Measurements from ENCODE around the gene CHD6. TPM values are rescaled to one million over a fixed set of nuclear protein-coding genes. Genes with fewer than 3 reads are reported as not detected.

Gene CHD6
- total and polyA plus RNA-seq, 3 donors from 2014 or later, result 21.3 to 73.9 (median 71.5) TPM

- DNase-seq, result no peak
- H3K27me3 ChIP-seq, result no peaks in the 10 kb centered on the region
- no peak overlapping the region for H3K27ac ChIP-seq
- H3K9me3 ChIP-seq, result no peaks in the 10 kb centered on the region
- WGBS, 2 donors, result 88 to 94% methylated on average over 2 of the region's 2 CpGs
- H3K4me1 ChIP-seq, result no peaks in the 10 kb centered on the region
- H3K4me3 ChIP-seq, result no peak overlapping the region
- no peaks in the 10 kb centered on the region for H3K36me3 ChIP-seq (ENCODE audit: low read depth, missing control alignments)
- intact Hi-C loops (cut with DNase I; ENCODE audit: low total_unique reads), result no loop called here
- no peak for TF ChIP-seq POLR2A (IDR thresholded peaks at IDR 0.05)
- TF ChIP-seq, protein P1, sequence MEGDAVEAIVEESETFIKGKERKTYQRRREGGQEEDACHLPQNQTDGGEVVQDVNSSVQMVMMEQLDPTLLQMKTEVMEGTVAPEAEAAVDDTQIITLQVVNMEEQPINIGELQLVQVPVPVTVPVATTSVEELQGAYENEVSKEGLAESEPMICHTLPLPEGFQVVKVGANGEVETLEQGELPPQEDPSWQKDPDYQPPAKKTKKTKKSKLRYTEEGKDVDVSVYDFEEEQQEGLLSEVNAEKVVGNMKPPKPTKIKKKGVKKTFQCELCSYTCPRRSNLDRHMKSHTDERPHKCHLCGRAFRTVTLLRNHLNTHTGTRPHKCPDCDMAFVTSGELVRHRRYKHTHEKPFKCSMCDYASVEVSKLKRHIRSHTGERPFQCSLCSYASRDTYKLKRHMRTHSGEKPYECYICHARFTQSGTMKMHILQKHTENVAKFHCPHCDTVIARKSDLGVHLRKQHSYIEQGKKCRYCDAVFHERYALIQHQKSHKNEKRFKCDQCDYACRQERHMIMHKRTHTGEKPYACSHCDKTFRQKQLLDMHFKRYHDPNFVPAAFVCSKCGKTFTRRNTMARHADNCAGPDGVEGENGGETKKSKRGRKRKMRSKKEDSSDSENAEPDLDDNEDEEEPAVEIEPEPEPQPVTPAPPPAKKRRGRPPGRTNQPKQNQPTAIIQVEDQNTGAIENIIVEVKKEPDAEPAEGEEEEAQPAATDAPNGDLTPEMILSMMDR (IDR thresholded peaks at IDR 0.05), result no peak
These were observed 30.7 kb downstream of the CHD6 start for GRCh38 chr20:41587523-41587922.

- intact Hi-C loops (cut with DNase I; ENCODE audit: low total_unique reads), result no loop called here
- H3K4me1 ChIP-seq, result no peaks in the 10 kb centered on the region
- 61 to 79% methylated on average over 1 of the region's 1 CpG for WGBS, 2 donors
- no peaks in the 10 kb centered on the region for H3K36me3 ChIP-seq (ENCODE audit: low read depth, missing control alignments)
- H3K27ac ChIP-seq, result no peak overlapping the region
- TF ChIP-seq POLR2A (IDR thresholded peaks at IDR 0.05), result no peak
- TF ChIP-seq, protein P1 (IDR thresholded peaks at IDR 0.05), result no peak
- DNase-seq, result no peak
- no peaks in the 10 kb centered on the region for H3K9me3 ChIP-seq
- H3K27me3 ChIP-seq, result no peaks in the 10 kb centered on the region
- H3K4me3 ChIP-seq, result no peak overlapping the region
These were observed 31.4 kb downstream of the CHD6 start for GRCh38 chr20:41586772-41587171.

DNA sequence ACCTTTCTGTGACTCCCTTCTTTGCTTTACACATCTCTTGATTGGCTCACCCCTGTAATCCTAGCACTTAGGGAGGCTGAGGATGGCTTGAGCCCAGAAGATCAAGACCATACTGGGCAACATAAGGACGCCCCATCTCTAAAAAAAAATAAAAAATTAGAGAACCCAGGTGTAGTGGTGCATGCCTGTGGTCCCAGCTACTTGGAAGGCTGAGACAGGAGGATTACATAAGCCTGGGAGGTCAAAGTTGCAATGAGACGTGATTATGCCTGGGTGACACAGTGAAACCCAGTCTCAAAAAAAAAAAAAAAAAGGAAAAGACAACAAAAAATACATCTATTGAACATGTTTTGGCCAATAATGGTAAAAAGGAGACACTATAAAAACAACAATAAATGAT is 37.8 kb downstream of the CHD6 start:
- intact Hi-C loops (cut with DNase I; ENCODE audit: low total_unique reads), result no loop called here
- 61 to 81% methylated on average over 2 of the region's 2 CpGs for WGBS, 2 donors
- Histone ChIP-seq H3K27ac (no peak overlapping the region), H3K27me3 (no peaks in the 10 kb centered on the region), H3K4me1 (peaks cover 5% of the 10 kb centered on the region), H3K36me3 (ENCODE audit: low read depth, missing control alignments) (no peaks in the 10 kb centered on the region), H3K4me3 (no peak overlapping the region), H3K9me3 (no peaks in the 10 kb centered on the region)
- TF ChIP-seq POLR2A (IDR thresholded peaks at IDR 0.05), result no peak
- TF ChIP-seq, protein P1 (IDR thresholded peaks at IDR 0.05), result no peak
- no peak for DNase-seq

DNA sequence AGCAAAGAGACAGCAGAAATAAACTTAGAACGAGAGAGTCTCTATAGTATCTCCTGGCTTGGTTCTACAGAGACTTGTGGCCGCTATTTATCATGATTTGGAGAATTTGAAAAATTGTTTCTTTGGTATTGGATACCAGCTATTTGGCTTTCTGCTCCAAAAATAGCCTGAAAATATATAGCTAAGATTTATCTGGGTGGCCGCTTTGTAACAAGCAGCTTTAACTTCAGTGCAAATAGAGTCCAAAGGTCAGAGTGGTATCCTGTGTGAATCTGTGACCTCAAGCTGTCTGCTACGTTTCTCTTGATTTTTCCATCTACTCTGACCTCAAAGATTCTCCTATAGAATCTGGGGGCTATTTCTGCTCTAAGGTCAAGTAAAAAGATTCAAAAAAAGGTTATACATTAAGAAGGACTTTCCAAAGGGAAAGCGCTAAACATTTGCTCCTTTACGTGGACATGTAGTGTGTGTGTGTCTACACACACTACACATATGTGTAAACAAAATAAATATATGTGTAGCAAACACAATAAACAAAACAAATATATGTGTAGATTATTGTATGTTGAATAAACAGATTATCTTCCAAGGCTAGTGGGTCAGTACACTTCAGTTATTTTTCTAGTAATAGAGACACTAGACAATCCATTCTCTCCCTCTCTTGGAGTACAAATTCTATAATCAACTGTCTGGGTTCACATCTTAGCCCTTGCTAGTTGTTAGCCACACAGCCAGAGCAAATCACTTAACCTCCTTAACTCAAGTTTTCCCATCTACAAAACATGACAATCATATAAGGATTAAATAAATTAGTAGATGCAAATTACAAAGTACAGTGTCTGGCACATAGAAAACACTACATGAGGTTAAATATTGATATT is 40.8 kb downstream of the CHD6 start:
- intact Hi-C loops (cut with DNase I; ENCODE audit: low total_unique reads), result no loop called here
- Histone ChIP-seq H3K9me3 (no peaks in the 10 kb centered on the region), H3K36me3 (ENCODE audit: low read depth, missing control alignments) (no peaks in the 10 kb centered on the region), H3K27me3 (no peaks in the 10 kb centered on the region), H3K27ac (no peak overlapping the region), H3K4me1 (peaks cover 8% of the 10 kb centered on the region), H3K4me3 (no peak overlapping the region)
- 68 to 77% methylated on average over 6 of the region's 6 CpGs for WGBS, 2 donors
- TF ChIP-seq POLR2A (IDR thresholded peaks at IDR 0.05), result no peak
- TF ChIP-seq, protein P1 (IDR thresholded peaks at IDR 0.05), result no peak
- no peak for DNase-seq

DNA sequence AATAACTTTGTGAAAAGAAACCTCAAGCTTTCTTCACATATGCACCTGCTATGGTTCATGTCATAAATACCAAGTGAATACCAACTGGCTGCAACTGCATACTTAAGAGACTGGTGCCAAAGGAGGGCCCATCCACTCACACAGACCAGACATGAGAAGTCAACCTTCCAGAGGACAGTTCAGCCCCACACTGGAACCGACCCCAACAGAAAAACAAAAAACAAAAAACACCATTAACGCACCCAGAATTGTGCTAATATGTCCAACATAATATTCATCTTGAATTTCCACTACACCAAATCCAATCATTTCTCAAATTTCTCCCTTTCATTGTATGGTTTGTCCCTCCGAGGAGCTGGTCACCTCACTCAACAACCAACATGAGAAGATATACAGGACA is 42.8 kb downstream of the CHD6 start:
- Histone ChIP-seq H3K27ac (no peak overlapping the region), H3K27me3 (no peaks in the 10 kb centered on the region), H3K36me3 (ENCODE audit: low read depth, missing control alignments) (no peaks in the 10 kb centered on the region), H3K9me3 (no peaks in the 10 kb centered on the region), H3K4me3 (no peak overlapping the region), H3K4me1 (peaks cover 8% of the 10 kb centered on the region)
- WGBS, 2 donors, result 92 to 94% methylated on average over 3 of the region's 3 CpGs
- no peak for DNase-seq
- TF ChIP-seq, protein P1 (IDR thresholded peaks at IDR 0.05), result no peak
- intact Hi-C loops (cut with DNase I; ENCODE audit: low total_unique reads), result no loop called here

Measured in testis (tissue), 3 donors.